SK-N-SH treated with all-trans-retinoic acid at 6 μM for 48 hours (cell line): ENCODE data around the gene FAM53A.

Experiments
- ATAC-seq: fragments of 200-7000 bp; cut with Tn5 transposase; 3 replicates; pipeline ENCODE4 v1.9.1; 2020; ENCODE audit warnings: mild to moderate bottlenecking, moderate library complexity
- ARNTL ChIP-seq: fragments of 450-650 bp; formaldehyde crosslinking; IDR thresholded peaks from 2 replicates; pipeline ENCODE4 v1.5.0; 2020; ENCODE audit warnings: low read depth, mild to moderate bottlenecking, moderate library complexity, borderline replicate concordance
- BACH2 ChIP-seq: fragments of 250-450 bp; sonication (Bioruptor Pico); IDR thresholded peaks from 2 replicates; pipeline ENCODE4 v1.9.0; 2021; ENCODE audit warnings: mild to moderate bottlenecking, borderline replicate concordance
- CREB5 ChIP-seq: fragments of 250-450 bp; sonication (Bioruptor Pico); IDR thresholded peaks from 2 replicates; pipeline ENCODE4 v1.5.1; 2020; ENCODE audit warnings: low read depth, mild to moderate bottlenecking, moderate library complexity
- CSDC2 ChIP-seq: fragments of 250-450 bp; sonication (Bioruptor Pico); IDR thresholded peaks from 2 replicates; pipeline ENCODE4 v1.5.0; 2020; ENCODE audit warnings: mild to moderate bottlenecking, moderate library complexity
- ESRRG ChIP-seq: fragments of 250-450 bp; sonication (Bioruptor Pico); IDR thresholded peaks from 2 replicates; pipeline ENCODE4 v1.6.1; 2021; ENCODE audit warnings: mild to moderate bottlenecking
- GLIS3 ChIP-seq: fragments of 250-450 bp; sonication (Bioruptor Pico); IDR thresholded peaks from 2 replicates; pipeline ENCODE4 v1.5.0; 2020; ENCODE audit warnings: mild to moderate bottlenecking, moderate library complexity
- ISL1 ChIP-seq: fragments of 250-450 bp; sonication (Bioruptor Pico); IDR thresholded peaks from 2 replicates; pipeline ENCODE4 v2.1.2; 2022; ENCODE audit warnings: mild to moderate bottlenecking, moderate library complexity
- POU6F1 ChIP-seq: fragments of 250-450 bp; sonication (Bioruptor Pico); IDR thresholded peaks from 2 replicates; pipeline ENCODE4 v1.8.0; 2021; ENCODE audit warnings: low read depth, mild to moderate bottlenecking, moderate library complexity, borderline replicate concordance
- PPARA ChIP-seq: fragments of 250-450 bp; sonication (Bioruptor Pico); IDR thresholded peaks from 2 replicates; pipeline ENCODE4 v1.5.0; 2020; ENCODE audit warnings: mild to moderate bottlenecking, borderline replicate concordance
- SNAI2 ChIP-seq: fragments of 250-450 bp; sonication (Bioruptor Pico); IDR thresholded peaks from 2 replicates; pipeline ENCODE4 v1.5.0; 2020; ENCODE audit warnings: mild to moderate bottlenecking, moderate library complexity
- TCF4 ChIP-seq: fragments of 250-450 bp; sonication (Bioruptor Pico); IDR thresholded peaks from 2 replicates; pipeline ENCODE4 v1.8.0; 2021; ENCODE audit warnings: mild to moderate bottlenecking, moderate library complexity, borderline replicate concordance
- TOX ChIP-seq: fragments of 250-450 bp; sonication (Bioruptor Pico); IDR thresholded peaks from 2 replicates; pipeline ENCODE4 v1.8.0; 2021; ENCODE audit warnings: mild to moderate bottlenecking, moderate library complexity, borderline replicate concordance
- TSHZ2 ChIP-seq: fragments of 250-450 bp; sonication (Bioruptor Pico); IDR thresholded peaks from 2 replicates; pipeline ENCODE4 v1.5.0; 2020; ENCODE audit warnings: mild to moderate bottlenecking, moderate library complexity
- ZC3H10 ChIP-seq: fragments of 250-450 bp; sonication (Bioruptor Pico); IDR thresholded peaks from 2 replicates; pipeline ENCODE4 v1.5.1; 2021; ENCODE audit warnings: mild to moderate bottlenecking, moderate library complexity
- ZFP30 ChIP-seq: fragments of 450-650 bp; formaldehyde crosslinking; IDR thresholded peaks from 2 replicates; pipeline ENCODE4 v1.5.0; 2022; ENCODE audit warnings: mild to moderate bottlenecking, moderate library complexity
- ZNF565 ChIP-seq: fragments of 450-650 bp; formaldehyde crosslinking; conservative IDR thresholded peaks from 2 replicates; pipeline ENCODE4 v1.5.0; 2020; ENCODE audit warnings: low read depth, mild to moderate bottlenecking, moderate library complexity
- ZNF70 ChIP-seq: fragments of 450-650 bp; formaldehyde crosslinking; IDR thresholded peaks from 2 replicates; pipeline ENCODE4 v1.5.0; 2020; ENCODE audit warnings: mild to moderate bottlenecking, moderate library complexity
- ZNF8 ChIP-seq: fragments of 450-650 bp; formaldehyde crosslinking; IDR thresholded peaks from 2 replicates; pipeline ENCODE4 v1.5.0; 2020; ENCODE audit warnings: mild to moderate bottlenecking, moderate library complexity
- TF ChIP-seq, protein P1 (sequence below): fragments of 250-450 bp; sonication (Bioruptor Pico); IDR thresholded peaks from 2 replicates; pipeline ENCODE4 v1.8.0; 2020; ENCODE audit warnings: mild to moderate bottlenecking, moderate library complexity, borderline replicate concordance

Gene FAM53A

GRCh38 chr4:1683736-1684505 lies at the start of gene FAM53A:
TSS of gene FAM53A (minus strand) at chr4:1684313. CDS start at chr4:1668741, 15,572 bp downstream.
- TF ChIP-seq ARNTL (CRISPR knock-in tag): no peak
- no peak for TF ChIP-seq SNAI2
- TF ChIP-seq ZNF8: no peak
- peak; percentile 82 for ATAC-seq

DNA sequence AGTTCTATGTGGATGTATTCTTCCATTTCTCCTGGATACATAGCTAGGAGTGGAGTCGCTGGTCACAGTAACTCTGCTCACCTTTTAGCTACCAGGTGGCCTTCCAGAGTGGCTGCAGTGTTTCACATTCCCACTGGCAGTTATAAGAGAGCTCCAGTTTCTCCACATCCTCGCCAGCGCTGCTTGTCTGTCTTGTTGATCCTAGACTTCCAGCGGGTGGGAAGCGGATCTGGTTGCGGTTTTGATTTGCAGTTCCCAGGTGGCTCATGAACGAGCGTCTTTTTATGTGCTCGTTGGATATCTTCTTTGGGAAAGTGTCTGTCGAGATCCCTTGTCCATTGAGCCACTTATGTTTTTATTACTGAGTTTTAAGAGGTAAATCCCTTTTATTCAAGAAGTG lies 48.8 kb upstream of the FAM53A start:
- no peak for ATAC-seq
- TF ChIP-seq ISL1 (CRISPR knock-in tag) (no peak), TCF4 (CRISPR knock-in tag) (no peak), CREB5 (CRISPR knock-in tag) (no peak), CSDC2 (no peak), ZNF70 (no peak), SNAI2 (no peak), TOX (CRISPR knock-in tag) (no peak), ZNF8 (no peak), ARNTL (CRISPR knock-in tag) (no peak)

GRCh38 chr4:1731180-1731579 lies 47.1 kb upstream of the FAM53A start:
- TF ChIP-seq ZFP30 (CRISPR knock-in tag) (no peak), ZNF565 (CRISPR knock-in tag) (no peak), ZC3H10 (CRISPR knock-in tag) (no peak), ARNTL (CRISPR knock-in tag) (no peak), ESRRG (CRISPR knock-in tag) (no peak), PPARA (CRISPR knock-in tag) (no peak), BACH2 (CRISPR knock-in tag) (no peak), GLIS3 (CRISPR knock-in tag) (no peak), CREB5 (CRISPR knock-in tag) (no peak), SNAI2 (no peak)
- TF ChIP-seq, protein P1, sequence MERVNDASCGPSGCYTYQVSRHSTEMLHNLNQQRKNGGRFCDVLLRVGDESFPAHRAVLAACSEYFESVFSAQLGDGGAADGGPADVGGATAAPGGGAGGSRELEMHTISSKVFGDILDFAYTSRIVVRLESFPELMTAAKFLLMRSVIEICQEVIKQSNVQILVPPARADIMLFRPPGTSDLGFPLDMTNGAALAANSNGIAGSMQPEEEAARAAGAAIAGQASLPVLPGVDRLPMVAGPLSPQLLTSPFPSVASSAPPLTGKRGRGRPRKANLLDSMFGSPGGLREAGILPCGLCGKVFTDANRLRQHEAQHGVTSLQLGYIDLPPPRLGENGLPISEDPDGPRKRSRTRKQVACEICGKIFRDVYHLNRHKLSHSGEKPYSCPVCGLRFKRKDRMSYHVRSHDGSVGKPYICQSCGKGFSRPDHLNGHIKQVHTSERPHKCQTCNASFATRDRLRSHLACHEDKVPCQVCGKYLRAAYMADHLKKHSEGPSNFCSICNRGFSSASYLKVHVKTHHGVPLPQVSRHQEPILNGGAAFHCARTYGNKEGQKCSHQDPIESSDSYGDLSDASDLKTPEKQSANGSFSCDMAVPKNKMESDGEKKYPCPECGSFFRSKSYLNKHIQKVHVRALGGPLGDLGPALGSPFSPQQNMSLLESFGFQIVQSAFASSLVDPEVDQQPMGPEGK (CRISPR knock-in tag): no peak
- no peak for ATAC-seq

DNA sequence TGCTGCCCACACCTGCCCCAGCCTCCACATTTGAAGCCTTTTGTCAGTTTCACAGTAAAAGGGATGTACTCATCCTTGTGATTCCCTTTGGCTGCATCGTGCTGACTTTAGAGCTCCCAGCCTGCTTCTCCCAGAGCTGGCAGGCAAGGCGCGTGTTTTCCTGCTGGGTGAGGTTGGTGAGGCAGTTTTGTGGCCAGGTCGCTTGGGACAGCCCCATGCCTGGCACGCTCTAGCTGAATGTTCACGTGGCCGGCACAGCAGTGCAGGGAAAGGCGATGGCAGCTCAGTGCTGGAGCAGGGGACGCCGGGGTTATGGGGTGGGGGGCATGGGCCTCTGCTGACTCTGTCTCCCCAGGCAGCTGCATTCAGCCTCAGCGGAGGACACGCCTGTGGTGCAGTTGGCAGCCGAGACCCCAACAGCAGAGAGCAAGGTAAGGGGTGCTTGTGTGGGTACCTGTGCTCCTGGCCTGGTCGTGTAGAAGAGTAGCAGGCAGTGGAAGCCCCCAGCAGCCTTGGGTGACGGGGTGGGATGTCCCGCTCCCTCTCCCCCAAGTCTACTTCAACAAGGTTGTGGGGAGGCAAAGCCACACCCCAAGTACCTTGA lies 46.5 kb upstream of the FAM53A start:
- ATAC-seq: no peak
- TF ChIP-seq TSHZ2 (no peak), ESRRG (CRISPR knock-in tag) (no peak), CREB5 (CRISPR knock-in tag) (no peak), POU6F1 (no peak)
- TF ChIP-seq, all 23 proteins: peak for 0
